NCI-H446 (cell line): ENCODE results near the gene INMT.

Experiments
- DNase-seq, 2 experiments: peaks; one replicate each; lab custom pipeline; 2025; lab: John Stamatoyannopoulos, UW

The INMT gene

GRCh38 chr7:30728591-30729100 lies 23.3 kb upstream of the INMT start:
- DNase-seq, result no peak

- DNase-seq, result no peak
Observed at GRCh38 chr7:30729642-30730041, 22.3 kb upstream of the INMT start.

GRCh38 chr7:30730097-30730496 lies 21.8 kb upstream of the INMT start:
- no peak for DNase-seq

- DNase-seq, result no peak
Observed at GRCh38 chr7:30730996-30731395, 20.9 kb upstream of the INMT start.

GRCh38 chr7:30731581-30731980 lies 20.4 kb upstream of the INMT start:
- no peak for DNase-seq

GRCh38 chr7:30732606-30733005 lies 19.3 kb upstream of the INMT start:
- DNase-seq, result no peak

- DNase-seq, result no peak
Observed at GRCh38 chr7:30733216-30733615, 18.7 kb upstream of the INMT start.

- DNase-seq, result no peak
Observed at GRCh38 chr7:30733691-30734090, 18.2 kb upstream of the INMT start.

- no peak for DNase-seq
Observed at GRCh38 chr7:30734497-30734896, 17.4 kb upstream of the INMT start.

- DNase-seq, result no peak
Observed at GRCh38 chr7:30735631-30736030, 16.3 kb upstream of the INMT start.

GRCh38 chr7:30736291-30736690 lies 15.6 kb upstream of the INMT start:
- no peak for DNase-seq

- no peak for DNase-seq
Observed at GRCh38 chr7:30738026-30738915, 13.7 kb upstream of the INMT start.

GRCh38 chr7:30739691-30740090 lies 12.2 kb upstream of the INMT start:
- DNase-seq, result peak in 1 of 2 experiments; percentile 7

- peak; percentile 45 to 80 for DNase-seq
Observed at GRCh38 chr7:30740417-30741181, 11.3 kb upstream of the INMT start.

GRCh38 chr7:30741289-30741688 lies 10.6 kb upstream of the INMT start:
- DNase-seq, result no peak

GRCh38 chr7:30743371-30744074 lies 8.4 kb upstream of the INMT start:
- DNase-seq, result peak in 1 of 2 experiments; percentile 15

GRCh38 chr7:30744075-30744417 lies 7.9 kb upstream of the INMT start:
- no peak for DNase-seq

- DNase-seq, result no peak
Observed at GRCh38 chr7:30745261-30745941, 6.5 kb upstream of the INMT start.

GRCh38 chr7:30750010-30750409 lies 1.9 kb upstream of the INMT start:
- no peak for DNase-seq

GRCh38 chr7:30750683-30751650 lies 968 bp upstream of the INMT start:
- peak; percentile 82 to 96 for DNase-seq

- no peak for DNase-seq
Observed at GRCh38 chr7:30752484-30752883, 549 bp downstream of the INMT start.
